Fibroblast of pulmonary artery (primary cell): ENCODE measurements around the gene ATP6V0D1.

ENCODE experiments used
- DNase-seq: peaks from one replicate; pipeline ENCODE4 v3.0.0-alpha.2; 2010; ENCODE audit warnings: low read depth
- H3K4me3 ChIP-seq: replicated peaks from 2 replicates; pipeline ENCODE4 v1.5.1; 2011; ENCODE audit warnings: low read depth, mild to moderate bottlenecking, control low read depth, low read length, moderate library complexity
- TF ChIP-seq, protein P1 (sequence below): IDR thresholded peaks from 2 replicates; pipeline ENCODE4 v1.5.1; 2011; ENCODE audit warnings: mild to moderate bottlenecking, control low read depth, low read length, inconsistent platforms; ENCODE audit errors: missing control alignments

ATP6V0D1 gene

DNA sequence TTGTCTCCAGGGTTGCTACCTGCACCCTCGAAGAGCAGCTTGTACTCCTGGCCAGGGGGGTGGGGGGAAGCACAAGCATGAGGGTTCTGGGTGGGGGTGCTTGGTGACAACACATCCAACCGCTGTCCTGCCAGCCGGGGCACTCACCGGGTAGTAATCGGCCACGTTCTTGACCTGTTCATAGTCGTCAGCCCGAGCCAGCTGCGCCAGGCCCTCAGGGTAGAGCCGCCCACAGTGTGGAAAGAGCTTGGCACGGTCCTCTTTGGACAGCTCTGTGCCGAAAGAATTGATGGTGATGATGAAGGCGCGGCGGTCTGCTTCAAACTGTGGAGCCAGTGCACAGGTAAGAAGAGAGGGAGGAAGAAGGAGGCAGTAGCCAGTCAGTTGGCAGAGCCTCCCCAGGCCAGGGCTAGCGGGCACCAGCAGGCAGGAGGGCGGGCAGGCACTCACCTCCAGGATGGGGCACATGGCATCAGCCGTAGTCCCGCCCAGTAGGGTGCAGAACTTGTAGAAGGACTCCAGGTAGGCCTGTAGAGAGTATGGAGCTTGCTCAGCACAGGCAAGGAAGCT, 42.0 kb downstream of the ATP6V0D1 start:
- no peak overlapping the region for H3K4me3 ChIP-seq
- DNase-seq: no peak
- TF ChIP-seq, protein P1, sequence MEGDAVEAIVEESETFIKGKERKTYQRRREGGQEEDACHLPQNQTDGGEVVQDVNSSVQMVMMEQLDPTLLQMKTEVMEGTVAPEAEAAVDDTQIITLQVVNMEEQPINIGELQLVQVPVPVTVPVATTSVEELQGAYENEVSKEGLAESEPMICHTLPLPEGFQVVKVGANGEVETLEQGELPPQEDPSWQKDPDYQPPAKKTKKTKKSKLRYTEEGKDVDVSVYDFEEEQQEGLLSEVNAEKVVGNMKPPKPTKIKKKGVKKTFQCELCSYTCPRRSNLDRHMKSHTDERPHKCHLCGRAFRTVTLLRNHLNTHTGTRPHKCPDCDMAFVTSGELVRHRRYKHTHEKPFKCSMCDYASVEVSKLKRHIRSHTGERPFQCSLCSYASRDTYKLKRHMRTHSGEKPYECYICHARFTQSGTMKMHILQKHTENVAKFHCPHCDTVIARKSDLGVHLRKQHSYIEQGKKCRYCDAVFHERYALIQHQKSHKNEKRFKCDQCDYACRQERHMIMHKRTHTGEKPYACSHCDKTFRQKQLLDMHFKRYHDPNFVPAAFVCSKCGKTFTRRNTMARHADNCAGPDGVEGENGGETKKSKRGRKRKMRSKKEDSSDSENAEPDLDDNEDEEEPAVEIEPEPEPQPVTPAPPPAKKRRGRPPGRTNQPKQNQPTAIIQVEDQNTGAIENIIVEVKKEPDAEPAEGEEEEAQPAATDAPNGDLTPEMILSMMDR: no peak

DNA sequence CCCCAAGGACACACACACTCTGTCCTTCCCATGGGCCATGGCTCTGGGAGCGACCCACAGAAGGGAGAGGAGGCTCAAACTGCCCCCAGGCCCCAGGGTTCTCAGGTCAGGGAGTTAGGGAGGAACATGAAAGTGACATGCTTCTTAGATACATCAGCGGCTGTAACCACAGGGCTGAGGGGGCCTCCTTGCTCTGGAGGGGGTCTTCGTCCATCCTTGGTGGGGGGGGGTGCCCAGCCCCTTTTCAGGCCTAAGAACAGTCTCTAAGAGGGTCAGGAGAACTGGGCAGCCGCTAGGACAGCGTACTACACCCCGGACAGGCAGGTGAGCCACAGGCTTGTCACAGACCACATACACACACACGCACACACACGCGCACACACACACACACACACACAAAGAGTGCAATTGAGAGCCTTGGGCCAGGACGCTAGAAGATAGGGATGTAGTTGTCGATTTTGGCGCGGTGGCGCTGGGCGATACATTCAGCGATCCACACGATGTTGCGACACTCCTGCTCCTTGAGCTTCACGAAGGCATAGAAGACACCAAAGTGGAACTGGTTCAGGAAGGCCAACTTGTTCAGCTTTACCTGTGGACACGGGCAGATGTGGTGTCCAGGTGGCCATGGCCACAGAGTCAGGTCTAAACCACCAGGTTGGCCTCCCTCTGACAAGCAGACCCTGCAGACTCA, 42.7 kb downstream of the ATP6V0D1 start:
- no peak for DNase-seq
- no peak overlapping the region for H3K4me3 ChIP-seq
- TF ChIP-seq, protein P1: no peak

DNA sequence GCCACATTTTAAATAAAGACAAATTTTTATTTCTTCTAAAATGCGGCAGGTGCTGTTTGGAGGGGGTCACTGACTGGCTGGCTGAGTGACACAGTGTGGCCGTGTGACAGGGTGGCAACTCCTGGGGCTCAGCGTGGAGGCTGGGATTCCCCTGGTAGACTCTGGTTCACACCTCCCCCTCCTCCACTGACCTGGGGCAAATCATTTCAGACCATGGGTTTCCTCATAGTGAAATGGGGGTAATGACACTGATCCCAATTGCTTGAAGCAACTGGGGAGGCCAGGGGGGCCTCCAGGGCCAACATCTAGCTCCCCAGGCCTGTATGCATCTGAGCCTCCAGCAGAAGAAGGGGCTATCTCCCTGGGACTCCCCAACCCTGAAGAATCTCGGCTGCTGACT, 43.4 kb downstream of the ATP6V0D1 start:
- no peak overlapping the region for H3K4me3 ChIP-seq
- TF ChIP-seq, protein P1: no peak
- no peak for DNase-seq

DNA sequence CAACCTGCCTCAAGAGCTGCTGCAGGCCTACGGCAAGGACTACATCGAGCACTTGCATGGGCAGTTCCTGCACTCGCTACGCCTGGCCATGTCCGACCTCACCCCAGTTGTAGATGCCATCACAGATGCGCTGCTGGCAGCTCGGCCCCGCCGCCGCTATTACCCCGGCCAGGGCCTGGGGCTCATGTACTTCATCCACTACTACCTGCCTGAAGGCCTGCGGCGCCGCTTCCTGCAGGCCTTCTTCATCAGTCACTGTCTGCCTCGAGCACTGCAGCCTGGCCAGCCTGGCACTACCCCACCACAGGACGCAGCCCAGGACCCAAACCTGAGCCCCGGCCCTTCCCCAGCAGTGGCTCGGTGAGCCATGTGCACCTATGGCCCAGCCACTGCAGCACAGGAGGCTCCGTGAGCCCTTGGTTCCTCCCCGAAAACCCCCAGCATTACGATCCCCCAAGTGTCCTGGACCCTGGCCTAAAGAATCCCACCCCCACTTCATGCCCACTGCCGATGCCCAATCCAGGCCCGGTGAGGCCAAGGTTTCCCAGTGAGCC, 44.2 kb downstream of the ATP6V0D1 start:
- DNase-seq: no peak
- no peak overlapping the region for H3K4me3 ChIP-seq
- TF ChIP-seq, protein P1: no peak

DNA sequence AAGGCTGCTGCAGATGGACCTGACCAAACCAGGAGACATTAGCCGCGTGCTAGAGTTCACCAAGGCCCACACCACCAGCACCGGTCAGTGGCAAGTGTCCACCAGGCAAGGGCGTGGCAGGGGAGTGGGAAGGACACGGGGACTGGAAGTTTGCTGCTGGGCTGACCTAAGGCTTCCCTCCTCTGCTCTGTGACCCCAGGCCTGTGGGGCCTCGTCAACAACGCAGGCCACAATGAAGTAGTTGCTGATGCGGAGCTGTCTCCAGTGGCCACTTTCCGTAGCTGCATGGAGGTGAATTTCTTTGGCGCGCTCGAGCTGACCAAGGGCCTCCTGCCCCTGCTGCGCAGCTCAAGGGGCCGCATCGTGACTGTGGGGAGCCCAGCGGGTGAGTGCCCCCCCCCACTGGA, 45.2 kb downstream of the ATP6V0D1 start:
- TF ChIP-seq, protein P1: no peak
- no peak overlapping the region for H3K4me3 ChIP-seq
- DNase-seq: no peak

DNA sequence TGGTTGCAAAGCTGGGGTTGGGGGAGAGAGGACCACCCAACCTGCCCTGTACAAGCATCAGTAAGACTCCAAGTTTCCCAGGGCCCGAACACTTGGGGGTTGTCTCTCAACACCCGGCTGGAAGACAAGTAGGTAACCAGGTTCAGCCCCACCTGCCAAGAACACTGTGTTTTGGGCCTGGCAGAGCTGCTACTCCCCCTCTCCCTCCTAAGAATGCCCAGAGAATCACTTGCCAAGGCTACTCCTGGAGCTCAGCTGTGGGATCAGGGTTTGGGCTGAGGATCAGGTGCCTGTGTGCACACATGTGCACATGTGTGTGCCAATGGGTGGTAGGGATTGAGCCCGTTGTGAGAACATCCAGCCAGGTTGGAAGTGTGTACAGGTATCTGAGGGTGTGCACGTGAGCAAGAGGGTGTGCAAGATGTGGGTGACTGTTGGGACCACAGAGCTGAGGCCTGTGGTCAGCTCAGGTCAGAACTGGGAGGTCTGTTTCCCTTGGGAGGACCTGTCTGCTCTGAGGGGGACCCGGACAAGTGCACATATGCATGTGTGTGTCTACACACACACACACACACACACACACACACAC, 47.7 kb downstream of the ATP6V0D1 start:
- TF ChIP-seq, protein P1: no peak
- no peak overlapping the region for H3K4me3 ChIP-seq
- DNase-seq: no peak
